HG03025 (cell line): ENCODE data around the gene TSEN2.
"Not testable (repeated sequence)": the region's sequence is repeated elsewhere in the genome, so short reads cannot be mapped to it uniquely, and the experiment has no call there.

Experiments
- ATAC-seq: cut with Tn5 transposase; IDR thresholded peaks from one replicate; pipeline ENCODE4 v1.9.1; 2021; ENCODE audit warnings: mild to moderate bottlenecking, moderate library complexity; ENCODE audit not compliant: unreplicated experiment, low FRiP score

Gene TSEN2

GRCh38 chr3:12470680-12471079 lies 13.6 kb upstream of the TSEN2 start:
- ATAC-seq = no peak

- ATAC-seq = no peak
Measured at GRCh38 chr3:12471241-12471640, 13.0 kb upstream of the TSEN2 start.

- no peak for ATAC-seq
Measured at GRCh38 chr3:12472000-12472610, 12.2 kb upstream of the TSEN2 start.

DNA sequence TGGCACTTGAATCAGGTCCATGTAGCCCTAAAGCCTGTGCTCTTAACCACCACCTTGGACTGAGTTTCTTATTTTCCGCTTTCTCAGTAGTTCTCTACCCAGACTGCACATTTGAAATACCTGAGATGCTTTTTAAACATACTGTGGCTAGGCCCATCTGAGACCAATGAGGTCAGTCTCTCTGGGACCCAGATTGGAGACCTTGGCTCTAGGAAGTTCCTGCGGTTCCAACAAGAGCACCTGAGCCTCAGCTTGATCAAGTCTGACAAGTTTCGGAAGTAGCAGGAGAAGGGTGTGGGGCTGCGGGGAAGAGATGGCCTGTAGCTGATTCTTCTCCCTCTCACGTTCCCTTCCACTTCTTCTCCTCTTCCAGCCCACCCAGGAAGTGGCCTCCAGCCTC lies 11.5 kb upstream of the TSEN2 start:
- no peak for ATAC-seq

- ATAC-seq = no peak
Measured at GRCh38 chr3:12473511-12473910, 10.8 kb upstream of the TSEN2 start.

DNA sequence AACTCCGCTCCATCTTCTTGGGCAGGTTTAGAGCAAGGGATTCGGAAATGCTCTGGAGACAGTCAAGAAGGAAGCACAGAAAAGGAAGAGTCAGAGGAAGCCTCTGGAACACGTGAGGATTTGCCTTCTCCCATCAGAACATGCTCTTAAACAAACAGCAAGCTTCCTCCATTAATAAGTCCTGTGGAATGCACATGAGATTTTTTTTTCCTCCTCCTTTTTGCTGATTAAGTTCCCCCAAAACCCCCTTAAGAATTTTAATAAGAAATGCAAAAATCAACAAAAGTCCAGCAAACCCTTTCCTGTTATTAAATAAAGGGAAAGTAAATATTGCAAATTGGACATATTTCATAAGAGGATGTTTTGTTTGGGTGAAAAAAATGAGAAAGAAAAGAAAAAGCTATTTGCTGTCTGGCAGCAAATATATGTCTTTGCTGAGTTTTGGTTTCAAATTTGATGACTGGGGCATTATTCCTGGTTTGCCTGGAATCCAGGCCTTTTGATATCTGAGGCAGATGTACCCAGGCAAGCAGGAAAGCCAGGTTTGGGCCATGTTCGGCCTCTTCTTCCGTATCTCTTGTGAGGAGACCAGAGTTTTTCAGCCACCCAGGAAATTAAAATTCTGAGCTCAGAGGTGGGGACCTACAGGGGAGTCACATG lies 7.9 kb upstream of the TSEN2 start:
- ATAC-seq = no peak

- ATAC-seq = no peak
Measured at GRCh38 chr3:12477256-12477655, 7.0 kb upstream of the TSEN2 start.

- no peak for ATAC-seq
Measured at GRCh38 chr3:12478326-12478725, 6.0 kb upstream of the TSEN2 start.

- not testable (repeated sequence) for ATAC-seq
Measured at GRCh38 chr3:12479198-12479597, 5.1 kb upstream of the TSEN2 start.

GRCh38 chr3:12479919-12480427 lies 4.3 kb upstream of the TSEN2 start:
- no peak for ATAC-seq

- ATAC-seq = no peak
Measured at GRCh38 chr3:12483410-12483809, 870 bp upstream of the TSEN2 start.

DNA sequence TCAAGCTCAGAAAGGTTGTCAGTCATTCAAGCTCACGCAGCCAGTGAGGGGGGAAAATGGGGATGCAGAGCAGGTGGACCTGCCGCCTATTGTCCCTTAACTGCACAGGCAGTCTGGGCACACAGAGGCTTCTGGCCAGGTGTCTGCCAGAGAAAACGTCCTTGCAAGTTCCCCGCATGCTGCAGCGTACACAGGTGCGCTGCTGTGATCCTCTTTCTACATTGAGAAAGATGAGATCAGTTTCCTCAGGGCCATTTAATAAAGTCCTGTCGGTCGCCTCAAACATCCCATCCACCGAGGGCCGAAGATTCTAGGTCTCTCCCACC lies 445 bp upstream of the TSEN2 start:
- no peak for ATAC-seq

DNA sequence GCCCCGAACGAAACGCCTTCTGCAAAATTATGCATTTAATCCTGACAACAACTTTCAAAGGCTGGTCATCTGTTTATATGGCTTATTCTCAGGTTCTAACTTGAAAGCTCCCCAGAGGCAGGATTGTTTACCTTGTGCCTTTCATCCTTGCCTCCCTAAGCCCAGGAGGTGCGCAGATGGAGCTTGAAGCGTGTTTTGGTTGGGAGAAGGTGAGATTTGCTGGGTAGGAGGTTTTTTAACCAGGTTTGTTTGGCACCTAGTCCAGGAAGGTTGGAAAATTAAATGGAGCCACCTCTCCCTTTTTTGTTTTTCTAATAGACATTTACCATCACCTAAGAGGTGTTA lies 675 bp downstream of the TSEN2 start:
- no peak for ATAC-seq

- ATAC-seq = no peak
Measured at GRCh38 chr3:12486001-12486400, 1.7 kb downstream of the TSEN2 start.

DNA sequence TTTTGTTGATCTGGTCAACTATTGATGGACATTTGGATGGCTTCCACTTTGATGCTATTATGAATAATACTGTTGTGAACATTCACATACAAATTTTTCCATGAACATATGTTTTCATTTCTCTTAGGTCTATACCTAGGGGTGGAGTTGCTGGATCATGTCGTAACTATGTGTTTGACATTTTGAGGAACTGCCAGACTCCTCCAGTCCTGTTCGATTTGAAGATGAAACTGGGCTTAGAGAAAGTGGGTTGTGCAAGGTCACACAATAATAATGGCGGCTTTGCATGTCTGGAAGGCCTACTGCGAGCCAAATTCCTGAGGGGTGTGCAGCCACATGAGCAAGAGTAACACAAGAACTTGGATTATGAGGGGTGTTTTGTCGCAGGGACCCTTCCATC lies 2.6 kb downstream of the TSEN2 start:
- no peak for ATAC-seq

GRCh38 chr3:12487336-12487735 lies 3.1 kb downstream of the TSEN2 start:
- no peak for ATAC-seq

GRCh38 chr3:12487786-12488185 lies 3.5 kb downstream of the TSEN2 start:
- no peak for ATAC-seq

DNA sequence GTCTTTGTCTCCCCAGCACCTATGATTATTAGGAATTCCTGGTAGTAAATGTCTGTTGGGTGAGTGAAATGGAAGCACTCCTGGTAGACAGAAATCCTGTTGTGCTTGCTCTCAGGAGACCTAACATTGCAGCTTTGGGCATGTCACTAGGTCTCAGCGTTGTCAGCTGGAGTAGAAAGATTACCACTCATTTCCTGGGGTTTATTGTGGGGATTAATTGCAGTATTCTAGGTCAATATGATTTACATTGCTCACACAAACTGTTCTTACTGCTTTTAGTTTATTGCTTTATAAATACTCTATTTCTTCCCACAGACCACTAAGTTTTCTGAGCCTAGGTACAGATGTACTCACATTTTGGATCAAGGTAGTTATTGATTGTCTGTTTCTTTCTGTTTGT lies 5.1 kb downstream of the TSEN2 start:
- ATAC-seq = no peak

DNA sequence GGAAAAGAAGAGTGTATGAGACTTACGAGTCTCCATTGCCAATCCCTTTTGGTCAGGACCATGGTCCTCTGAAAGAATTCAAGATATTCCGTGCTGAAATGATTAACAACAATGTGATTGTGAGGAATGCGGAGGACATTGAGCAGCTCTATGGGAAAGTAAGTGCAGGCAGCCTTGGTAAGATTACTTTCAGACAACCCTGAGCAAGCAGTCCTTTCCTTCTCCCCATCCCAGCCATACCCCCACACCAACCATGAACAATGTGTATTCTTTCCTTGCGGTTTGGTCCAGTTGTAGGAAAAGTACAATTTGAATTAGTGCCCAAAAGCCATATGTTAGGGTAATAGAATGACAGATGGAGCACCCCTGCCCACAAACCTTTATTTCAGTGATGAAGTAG lies 5.6 kb downstream of the TSEN2 start:
- ATAC-seq = no peak

DNA sequence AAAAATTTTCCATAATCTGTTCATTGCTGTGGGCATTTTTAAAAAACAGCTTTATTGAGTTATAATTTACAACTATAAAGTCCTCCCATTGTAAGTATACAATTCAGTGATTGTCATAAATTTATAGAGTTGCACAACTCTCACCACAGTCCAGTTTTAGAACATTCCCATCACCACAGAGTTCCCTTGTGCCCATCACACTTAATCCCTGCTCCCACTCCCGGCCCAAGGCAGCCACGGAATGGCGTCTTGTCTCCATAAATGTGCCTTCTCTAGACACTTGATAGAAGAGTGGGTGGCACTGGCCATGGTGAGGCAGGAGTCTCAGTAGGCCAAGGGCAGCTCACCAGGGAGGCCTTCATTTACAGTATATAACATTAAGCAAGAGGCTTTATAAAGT lies 6.3 kb downstream of the TSEN2 start:
- no peak for ATAC-seq

DNA sequence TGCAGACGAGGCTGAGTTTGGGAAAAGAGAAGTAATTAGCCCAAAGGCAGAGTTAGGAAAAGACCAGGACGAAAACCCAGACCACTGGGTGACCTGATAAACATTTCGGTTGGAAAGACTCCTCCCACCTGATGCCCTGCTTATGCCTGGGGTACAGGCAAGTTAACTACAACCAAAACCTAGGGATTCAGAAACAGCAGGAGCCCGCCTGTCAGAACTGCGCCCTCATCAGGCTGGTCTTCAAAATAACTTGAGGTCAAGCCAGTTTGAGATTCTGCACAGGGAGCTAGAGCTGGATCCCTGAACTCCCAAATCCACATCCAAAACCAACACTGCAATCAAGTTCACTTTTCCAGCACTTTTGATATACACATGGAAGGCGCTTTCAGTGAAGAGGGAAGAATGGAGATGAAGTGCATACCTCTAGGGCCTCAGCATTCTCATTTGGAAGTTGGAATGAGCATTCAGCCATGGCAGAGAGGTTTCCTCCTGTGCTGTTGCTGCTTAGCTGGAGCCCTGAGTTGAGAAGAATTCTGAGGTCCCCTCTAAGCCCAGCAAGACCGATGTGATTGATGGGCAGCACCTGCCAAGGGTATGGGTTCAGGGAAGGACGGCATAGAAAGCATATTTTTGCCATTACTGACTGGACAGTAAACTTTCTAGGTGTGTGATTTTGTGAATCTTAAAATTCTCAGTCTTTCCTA lies 11.6 kb downstream of the TSEN2 start:
- no peak for ATAC-seq

- no peak for ATAC-seq
Measured at GRCh38 chr3:12496453-12496761, 12.1 kb downstream of the TSEN2 start.
